Activated CD4-positive, alpha-beta T cell treated with anti-CD3 and anti-CD28 coated beads, Interleukin-2, amount 50 U/mL, for 24 hours (primary cell): ENCODE measurements around the gene CXCL10.
A peak's percentile ranks its signal among the peaks of the same experiment; 100 is the strongest.
"Not testable (repeated sequence)": the region's sequence is repeated elsewhere in the genome, so short reads cannot be mapped to it uniquely, and the experiment has no call there.

ENCODE experiments used
- DNase-seq, 2 donors: peaks; one replicate each; pipeline ENCODE4 v3.0.0-alpha.2; 2020; ENCODE audit warnings: low read depth in 1 of 2, low spot score in 1 of 2

The CXCL10 gene

GRCh38 chr4:76023389-76023788 lies at the start of gene CXCL10:
TSS of gene CXCL10 (minus strand) at chr4:76023497. CDS start at chr4:76023431, 66 bp downstream.
- DNase-seq: peak in 1 of 2 donors; percentile 9

GRCh38 chr4:76072760-76073159 lies 49.5 kb upstream of the CXCL10 start:
- DNase-seq: no peak

- peak; percentile 32 to 75 for DNase-seq
These were observed 44.5 kb upstream of the CXCL10 start for GRCh38 chr4:76067652-76068286.

DNA sequence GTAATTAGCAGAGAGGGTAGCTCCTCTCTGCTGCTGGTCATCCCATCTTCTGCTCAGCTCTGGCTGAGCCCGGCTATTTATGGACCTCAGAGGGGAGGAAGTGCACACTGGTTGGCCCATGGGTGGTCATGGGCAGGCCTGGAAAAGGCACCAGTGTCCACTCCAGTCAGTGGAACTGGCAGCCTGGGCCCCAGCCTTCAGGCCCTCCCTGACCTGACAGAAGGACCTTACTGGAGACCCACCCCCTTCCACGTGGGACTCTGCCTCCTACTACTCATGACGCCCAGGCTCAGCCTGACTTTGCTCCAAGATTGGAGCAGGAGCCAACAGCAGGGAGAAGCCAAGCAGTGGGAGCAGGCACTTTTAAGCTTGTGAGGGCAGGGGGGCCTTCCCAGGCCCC lies 43.2 kb upstream of the CXCL10 start:
- DNase-seq: no peak

DNA sequence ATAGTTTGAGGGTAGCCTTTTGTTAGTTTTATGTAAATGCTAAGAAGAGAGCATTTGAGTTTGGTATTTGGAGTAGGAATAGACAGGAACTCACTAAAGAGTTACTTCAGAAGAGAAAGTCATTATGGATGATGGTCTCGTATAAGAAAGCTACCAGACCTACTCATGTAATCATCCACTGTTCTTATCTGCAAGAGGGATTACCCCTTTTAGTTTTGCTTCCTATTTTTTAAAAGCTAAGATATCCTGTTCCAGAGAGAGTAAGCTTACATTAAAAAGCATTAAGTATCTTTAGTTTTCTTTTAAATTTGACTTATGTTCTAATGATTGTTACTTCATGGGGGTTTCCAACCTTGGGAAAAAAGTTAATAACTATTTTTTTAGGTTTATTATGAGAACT lies 38.7 kb upstream of the CXCL10 start:
- DNase-seq: no peak

GRCh38 chr4:76061421-76061820 lies 38.1 kb upstream of the CXCL10 start:
- no peak for DNase-seq

GRCh38 chr4:76060506-76060905 lies 37.2 kb upstream of the CXCL10 start:
- DNase-seq: no peak

DNA sequence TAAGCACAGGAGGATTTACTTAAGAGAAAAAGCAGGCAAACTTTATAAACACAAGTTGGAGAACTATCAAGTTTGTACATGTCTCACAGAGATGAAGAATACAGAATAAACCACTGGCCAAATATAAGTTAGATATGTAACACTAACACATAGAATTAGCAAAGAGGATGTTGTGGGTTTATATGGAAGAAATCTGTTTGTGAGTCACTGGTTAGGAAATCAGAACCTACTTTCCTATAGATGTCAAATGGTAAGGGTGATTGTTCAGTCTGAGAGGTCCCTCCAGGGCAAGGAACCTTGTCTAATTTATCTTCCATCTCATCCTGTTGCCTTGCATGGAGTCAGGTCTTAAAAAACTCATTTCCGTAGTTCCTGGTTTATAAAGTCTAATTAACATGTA lies 36.5 kb upstream of the CXCL10 start:
- no peak for DNase-seq

GRCh38 chr4:76058888-76059426 lies 35.7 kb upstream of the CXCL10 start:
- no peak for DNase-seq

DNA sequence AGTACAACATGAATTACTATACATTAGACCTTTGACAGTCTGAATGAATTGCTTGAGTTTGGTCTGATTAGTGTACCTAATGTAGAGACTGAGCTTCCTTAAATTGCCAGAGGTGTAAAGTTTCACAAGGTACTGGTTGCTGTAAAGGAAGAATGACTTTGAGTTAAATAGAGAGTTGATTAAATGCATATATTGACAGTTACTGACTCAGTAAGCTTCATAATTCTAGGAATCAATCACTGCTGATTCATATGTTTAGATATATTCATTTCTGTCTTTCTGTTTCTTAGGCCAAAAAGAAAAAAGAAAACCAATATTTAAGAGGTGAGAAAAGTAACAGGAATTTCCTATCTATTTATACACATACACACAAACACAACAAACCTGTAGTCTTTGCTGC lies 35.0 kb upstream of the CXCL10 start:
- no peak for DNase-seq

- DNase-seq: no peak
These were observed 32.1 kb upstream of the CXCL10 start for GRCh38 chr4:76055421-76055820.

DNA sequence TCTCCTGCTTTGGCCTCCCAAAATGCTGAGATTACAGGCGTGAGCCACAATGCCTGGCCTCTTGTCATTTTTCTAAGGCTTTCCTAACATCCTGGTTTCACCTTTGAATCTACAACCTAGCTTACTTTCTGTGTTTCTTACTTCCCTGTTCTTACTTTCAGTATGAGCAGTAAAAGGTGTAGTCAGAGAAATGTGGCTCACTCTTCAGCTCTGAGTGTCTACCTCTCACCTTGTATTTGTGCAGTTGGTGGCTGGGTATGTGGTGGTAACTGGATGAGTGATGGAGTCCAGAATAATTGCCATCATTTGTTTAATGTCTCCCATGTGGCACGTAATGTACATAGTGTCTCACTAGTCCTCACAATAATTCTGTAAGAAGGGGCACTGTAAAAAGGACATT lies 31.7 kb upstream of the CXCL10 start:
- DNase-seq: no peak

- DNase-seq: no peak
These were observed 30.4 kb upstream of the CXCL10 start for GRCh38 chr4:76053730-76054129.

DNA sequence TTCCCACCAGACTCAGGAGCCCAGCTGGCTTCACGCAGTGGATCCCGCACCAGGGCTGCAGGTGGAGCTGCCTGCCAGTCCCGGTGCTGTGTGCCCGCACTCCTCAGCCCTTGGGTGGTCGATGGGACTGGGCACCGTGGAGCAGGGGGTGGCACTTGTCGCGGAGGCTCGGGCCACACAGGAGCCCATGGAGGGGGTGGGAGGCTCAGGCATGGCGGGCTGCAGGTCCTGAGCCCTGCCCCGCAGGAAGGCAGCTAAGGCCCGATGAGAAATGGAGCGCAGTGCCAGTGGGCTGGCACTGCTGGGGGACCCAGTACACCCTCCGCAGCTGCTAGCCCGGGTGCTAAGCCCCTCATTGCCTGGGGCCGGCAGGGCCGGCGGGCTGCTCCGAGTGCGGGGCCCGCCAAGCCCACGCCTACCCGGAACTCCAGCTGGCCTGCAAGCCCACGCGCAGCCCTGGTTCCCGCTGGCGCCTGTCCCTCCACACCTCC lies 27.3 kb upstream of the CXCL10 start:
- DNase-seq: not testable (repeated sequence)

- not testable (repeated sequence) for DNase-seq
These were observed 26.6 kb upstream of the CXCL10 start for GRCh38 chr4:76049860-76050416.

DNA sequence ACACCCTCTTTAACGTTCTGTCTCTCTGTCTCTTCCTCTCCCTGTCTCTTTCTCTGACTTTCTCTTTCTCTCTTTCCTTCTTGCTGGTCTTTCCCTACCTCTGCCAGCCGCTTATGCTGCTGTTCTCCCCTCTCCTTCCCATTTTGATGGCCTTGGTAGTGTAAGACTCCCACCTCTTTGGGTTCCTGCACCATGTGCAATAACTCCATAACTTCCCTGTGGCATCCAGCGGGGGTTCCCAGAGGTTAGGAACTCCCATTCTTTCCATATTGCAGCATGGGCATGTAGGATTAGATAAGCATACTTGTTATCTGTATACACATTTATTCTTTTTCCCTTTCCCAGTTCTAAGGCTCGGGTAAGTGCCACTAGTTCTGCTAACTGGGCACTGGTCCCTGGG lies 21.4 kb upstream of the CXCL10 start:
- not testable (repeated sequence) for DNase-seq

GRCh38 chr4:76043306-76043705 lies 20.0 kb upstream of the CXCL10 start:
- not testable (repeated sequence) for DNase-seq

DNA sequence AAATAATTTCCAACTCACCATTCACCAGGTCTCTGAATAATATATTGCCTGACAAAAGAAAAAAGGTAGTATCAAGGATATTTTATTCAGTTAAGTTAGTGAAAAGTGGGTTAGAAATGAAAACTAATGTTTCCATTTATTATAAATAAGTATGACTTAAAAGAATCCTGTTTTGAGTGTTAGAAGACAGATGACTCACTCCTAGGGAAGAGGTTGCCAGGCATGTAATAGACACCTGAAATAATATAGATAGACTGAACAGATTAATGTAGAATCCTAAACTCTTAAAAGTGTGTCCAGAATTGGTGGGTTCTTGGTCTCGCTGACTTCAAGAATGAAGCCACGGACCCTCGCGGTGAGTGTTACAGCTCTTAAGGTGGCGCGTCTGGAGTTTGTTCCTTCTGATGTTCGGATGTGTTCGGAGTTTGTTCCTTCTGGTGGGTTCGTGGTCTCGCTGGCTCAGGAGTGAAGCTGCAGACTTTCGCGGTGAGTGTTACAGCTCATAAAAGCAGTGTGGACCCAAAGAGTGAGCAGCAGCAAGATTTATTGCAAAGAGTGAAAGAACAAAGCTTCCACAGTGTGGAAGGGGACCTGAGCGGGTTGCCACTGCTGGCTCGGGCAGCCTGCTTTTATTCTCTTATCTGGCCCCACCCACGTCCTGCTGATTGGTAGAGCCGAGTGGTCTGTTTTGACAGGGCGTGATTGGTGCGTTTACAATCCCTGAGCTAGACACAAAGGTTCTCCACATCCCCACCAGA lies 19.1 kb upstream of the CXCL10 start:
- not testable (repeated sequence) for DNase-seq

- DNase-seq: no peak
These were observed 13.6 kb upstream of the CXCL10 start for GRCh38 chr4:76036855-76037254.

GRCh38 chr4:76035799-76036380 lies 12.6 kb upstream of the CXCL10 start, which contains the start of gene CXCL11:
TSS of gene CXCL11 (minus strand) at chr4:76036070. CDS start at chr4:76035987, 83 bp downstream.
- no peak for DNase-seq

DNA sequence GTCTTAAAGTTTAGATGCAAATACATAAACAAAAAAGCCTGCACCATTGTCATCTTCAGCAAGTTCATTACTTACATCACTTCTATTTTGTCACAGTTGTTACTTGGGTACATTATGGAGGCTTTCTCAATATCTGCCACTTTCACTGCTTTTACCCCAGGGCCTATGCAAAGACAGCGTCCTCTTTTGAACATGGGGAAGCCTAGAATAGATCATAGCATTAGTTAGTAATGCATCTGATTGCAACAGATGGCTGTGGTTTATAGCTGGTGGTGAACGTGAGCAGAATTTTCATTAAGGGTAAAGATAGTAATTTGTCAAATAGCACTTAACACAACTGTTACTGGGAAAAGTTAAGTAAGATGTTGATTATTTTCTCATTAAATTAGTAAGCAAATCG lies 11.8 kb upstream of the CXCL10 start:
- no peak for DNase-seq
